ENCODE data around the gene NBL1. TPM values are rescaled to one million over a fixed set of nuclear protein-coding genes. Genes with fewer than 3 reads are reported as not detected.

NBL1 gene
- total and polyA plus RNA-seq, 2 donors (not counting 1 experiment from before 2014, with no cell fraction given) = 59.3 to 103 TPM

DNA sequence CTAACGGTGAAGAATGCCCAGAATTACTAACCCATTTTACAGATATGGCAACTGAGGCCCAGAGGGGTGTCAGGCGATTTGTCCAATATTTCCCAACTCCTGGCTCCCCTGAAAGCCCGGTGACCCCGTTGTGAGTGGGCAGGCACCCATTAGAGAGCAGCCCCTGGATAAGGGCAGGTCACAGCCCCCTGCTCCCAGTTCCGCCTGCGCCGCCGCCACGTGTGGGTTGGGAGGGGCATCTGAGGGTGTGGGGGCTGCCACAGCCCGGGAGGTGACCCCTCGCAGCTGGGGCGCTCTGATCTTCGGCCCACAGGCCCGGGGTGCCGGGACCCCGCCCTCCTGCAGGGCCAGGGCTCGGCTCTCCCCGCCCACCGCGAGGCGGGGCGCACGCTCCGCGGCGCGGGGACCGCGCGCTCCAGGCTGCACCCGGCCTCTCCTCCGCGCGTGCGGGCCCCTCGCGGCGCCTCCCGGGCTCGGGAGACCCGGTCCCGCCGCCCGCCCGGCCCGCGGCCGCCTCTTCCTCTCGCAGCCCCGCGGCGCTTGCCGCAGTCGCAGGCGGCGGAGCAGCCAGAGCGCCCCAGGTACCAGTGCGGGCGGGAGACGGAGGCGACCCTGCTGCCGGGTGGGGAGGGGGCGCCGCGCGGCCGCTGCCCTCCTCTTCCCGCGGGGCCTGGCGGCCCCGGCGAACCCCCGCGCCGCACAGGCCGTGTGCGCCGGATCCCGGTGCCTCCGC is 20.5 kb downstream of the NBL1 start, which contains the start of gene HTR6:
TSS of gene HTR6 (plus strand) at position 423 of the 733 bp plus-strand sequence. CDS start 879 bp downstream, outside the sequence.
- Histone ChIP-seq H3K4me1 (ENCODE audit: control insufficient read depth, extremely low read depth, insufficient read depth, low read length) (no peaks in the 10 kb centered on the region), H3K4me2 (ENCODE audit: extremely low read depth, insufficient read depth, low read length) (peak within 1 kb of the TSS; percentile 35)

DNA sequence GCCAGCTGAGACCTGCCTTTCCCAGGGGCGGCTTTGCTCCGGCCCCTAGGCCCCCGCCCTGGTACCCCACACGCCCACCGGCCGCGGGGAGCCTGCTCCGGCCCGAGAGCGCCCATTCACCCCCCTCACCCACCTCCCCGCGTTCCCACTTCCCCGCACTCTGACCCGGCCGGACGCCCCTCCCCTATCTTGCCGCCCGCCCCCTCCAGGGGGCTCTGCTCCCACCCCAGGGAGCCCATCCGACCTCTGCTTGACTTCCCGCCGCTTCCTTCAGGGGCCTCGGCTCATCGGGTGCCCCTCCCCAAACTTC is 21.0 kb downstream of the NBL1 start:
- Histone ChIP-seq H3K27ac (ENCODE audit: insufficient read depth, low read length) (no peak overlapping the region), H3K4me3 (replicated peaks in 1 of 4; ENCODE audit: control extremely low read depth in 1 of 4, insufficient read depth in 1 of 4, low read depth in 3 of 4, low read length in 4 of 4) (no peak overlapping the region), H3K9ac (ENCODE audit: insufficient read depth, low read length) (no peak overlapping the region), H3K36me3 (ENCODE audit: control insufficient read depth, insufficient read depth, low read length) (no peaks in the 10 kb centered on the region), H4K20me1 (ENCODE audit: control insufficient read depth, extremely low read depth, insufficient read depth, low read length) (peaks cover 2% of the 10 kb centered on the region), H3K4me2 (ENCODE audit: extremely low read depth, insufficient read depth, low read length) (peak overlapping the region; percentile 35), H3K27me3 (ENCODE audit: control insufficient read depth, insufficient read depth, low read length) (peaks cover 45% of the 10 kb centered on the region), H3K9me3 (ENCODE audit: control insufficient read depth, insufficient read depth, low read depth, low read length) (no peaks in the 10 kb centered on the region), H3K4me1 (ENCODE audit: control insufficient read depth, extremely low read depth, insufficient read depth, low read length) (no peaks in the 10 kb centered on the region), H3K79me2 (ENCODE audit: control insufficient read depth, insufficient read depth, low read length) (no peaks in the 10 kb centered on the region), H2AFZ (ENCODE audit: low read length) (no peak overlapping the region)
- no peak for TF ChIP-seq EZH2 (IDR thresholded peaks at IDR 0.05; ENCODE audit: low read length, missing control alignments)
- TF ChIP-seq, protein P1, sequence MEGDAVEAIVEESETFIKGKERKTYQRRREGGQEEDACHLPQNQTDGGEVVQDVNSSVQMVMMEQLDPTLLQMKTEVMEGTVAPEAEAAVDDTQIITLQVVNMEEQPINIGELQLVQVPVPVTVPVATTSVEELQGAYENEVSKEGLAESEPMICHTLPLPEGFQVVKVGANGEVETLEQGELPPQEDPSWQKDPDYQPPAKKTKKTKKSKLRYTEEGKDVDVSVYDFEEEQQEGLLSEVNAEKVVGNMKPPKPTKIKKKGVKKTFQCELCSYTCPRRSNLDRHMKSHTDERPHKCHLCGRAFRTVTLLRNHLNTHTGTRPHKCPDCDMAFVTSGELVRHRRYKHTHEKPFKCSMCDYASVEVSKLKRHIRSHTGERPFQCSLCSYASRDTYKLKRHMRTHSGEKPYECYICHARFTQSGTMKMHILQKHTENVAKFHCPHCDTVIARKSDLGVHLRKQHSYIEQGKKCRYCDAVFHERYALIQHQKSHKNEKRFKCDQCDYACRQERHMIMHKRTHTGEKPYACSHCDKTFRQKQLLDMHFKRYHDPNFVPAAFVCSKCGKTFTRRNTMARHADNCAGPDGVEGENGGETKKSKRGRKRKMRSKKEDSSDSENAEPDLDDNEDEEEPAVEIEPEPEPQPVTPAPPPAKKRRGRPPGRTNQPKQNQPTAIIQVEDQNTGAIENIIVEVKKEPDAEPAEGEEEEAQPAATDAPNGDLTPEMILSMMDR (conservative IDR thresholded peaks at IDR 0.05 in 1 of 2, IDR thresholded peaks at IDR 0.05 in 1 of 2; ENCODE audit: low read depth in 1 of 2, low read length in 2 of 2) = no peak
- DNase-seq (ENCODE audit: low read depth in 2 of 2) = no peak

More for the DNA sequence above, 20.5 kb downstream of the NBL1 start, which contains the start of gene HTR6:
- Histone ChIP-seq H3K9ac (ENCODE audit: insufficient read depth, low read length) (peak within 1 kb of the TSS; percentile 10), H2AFZ (ENCODE audit: low read length) (no peak within 1 kb of the TSS), H3K79me2 (ENCODE audit: control insufficient read depth, insufficient read depth, low read length) (no peaks in the 10 kb centered on the region), H3K4me3 (replicated peaks in 1 of 4; ENCODE audit: control extremely low read depth in 1 of 4, insufficient read depth in 1 of 4, low read depth in 3 of 4, low read length in 4 of 4) (peak within 1 kb of the TSS in 1 of 4 experiments; percentile 20), H3K9me3 (ENCODE audit: control insufficient read depth, insufficient read depth, low read depth, low read length) (no peaks in the 10 kb centered on the region), H3K27ac (ENCODE audit: insufficient read depth, low read length) (no peak within 1 kb of the TSS), H3K36me3 (ENCODE audit: control insufficient read depth, insufficient read depth, low read length) (no peaks in the 10 kb centered on the region), H4K20me1 (ENCODE audit: control insufficient read depth, extremely low read depth, insufficient read depth, low read length) (peaks cover 2% of the 10 kb centered on the region), H3K27me3 (ENCODE audit: control insufficient read depth, insufficient read depth, low read length) (peaks cover 45% of the 10 kb centered on the region)
- DNase-seq (ENCODE audit: low read depth in 2 of 2) = no peak
- TF ChIP-seq, protein P1 (conservative IDR thresholded peaks at IDR 0.05 in 1 of 2, IDR thresholded peaks at IDR 0.05 in 1 of 2; ENCODE audit: low read depth in 1 of 2, low read length in 2 of 2) = no peak
- peak; percentile 61 for TF ChIP-seq EZH2 (IDR thresholded peaks at IDR 0.05; ENCODE audit: low read length, missing control alignments)

DNA sequence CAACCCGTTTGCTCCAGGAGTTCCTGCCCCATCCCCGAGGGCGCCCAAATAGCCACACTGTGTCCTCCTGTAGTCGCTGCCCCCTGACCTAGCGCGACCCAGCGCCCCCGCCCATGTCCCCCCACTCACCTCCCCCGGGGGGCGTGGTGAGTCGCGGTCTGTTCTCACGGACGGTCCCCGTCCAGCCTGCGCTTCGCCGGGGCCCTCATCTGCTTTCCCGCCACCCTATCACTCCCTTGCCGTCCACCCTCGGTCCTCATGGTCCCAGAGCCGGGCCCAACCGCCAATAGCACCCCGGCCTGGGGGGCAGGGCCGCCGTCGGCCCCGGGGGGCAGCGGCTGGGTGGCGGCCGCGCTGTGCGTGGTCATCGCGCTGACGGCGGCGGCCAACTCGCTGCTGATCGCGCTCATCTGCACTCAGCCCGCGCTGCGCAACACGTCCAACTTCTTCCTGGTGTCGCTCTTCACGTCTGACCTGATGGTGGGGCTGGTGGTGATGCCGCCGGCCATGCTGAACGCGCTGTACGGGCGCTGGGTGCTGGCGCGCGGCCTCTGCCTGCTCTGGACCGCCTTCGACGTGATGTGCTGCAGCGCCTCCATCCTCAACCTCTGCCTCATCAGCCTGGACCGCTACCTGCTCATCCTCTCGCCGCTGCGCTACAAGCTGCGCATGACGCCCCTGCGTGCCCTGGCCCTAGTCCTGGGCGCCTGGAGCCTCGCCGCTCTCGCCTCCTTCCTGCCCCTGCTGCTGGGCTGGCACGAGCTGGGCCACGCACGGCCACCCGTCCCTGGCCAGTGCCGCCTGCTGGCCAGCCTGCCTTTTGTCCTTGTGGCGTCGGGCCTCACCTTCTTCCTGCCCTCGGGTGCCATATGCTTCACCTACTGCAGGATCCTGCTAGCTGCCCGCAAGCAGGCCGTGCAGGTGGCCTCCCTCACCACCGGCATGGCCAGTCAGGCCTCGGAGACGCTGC is 21.7 kb downstream of the NBL1 start:
- Histone ChIP-seq H3K27ac (ENCODE audit: insufficient read depth, low read length) (no peak overlapping the region), H3K4me2 (ENCODE audit: extremely low read depth, insufficient read depth, low read length) (no peak overlapping the region), H3K9me3 (ENCODE audit: control insufficient read depth, insufficient read depth, low read depth, low read length) (no peaks in the 10 kb centered on the region), H3K4me1 (ENCODE audit: control insufficient read depth, extremely low read depth, insufficient read depth, low read length) (no peaks in the 10 kb centered on the region), H3K79me2 (ENCODE audit: control insufficient read depth, insufficient read depth, low read length) (no peaks in the 10 kb centered on the region), H2AFZ (ENCODE audit: low read length) (no peak overlapping the region), H3K9ac (ENCODE audit: insufficient read depth, low read length) (no peak overlapping the region), H3K27me3 (ENCODE audit: control insufficient read depth, insufficient read depth, low read length) (peaks cover 45% of the 10 kb centered on the region), H4K20me1 (ENCODE audit: control insufficient read depth, extremely low read depth, insufficient read depth, low read length) (no peaks in the 10 kb centered on the region), H3K4me3 (replicated peaks in 1 of 4; ENCODE audit: control extremely low read depth in 1 of 4, insufficient read depth in 1 of 4, low read depth in 3 of 4, low read length in 4 of 4) (no peak overlapping the region), H3K36me3 (ENCODE audit: control insufficient read depth, insufficient read depth, low read length) (no peaks in the 10 kb centered on the region)
- no peak for DNase-seq (ENCODE audit: low read depth in 2 of 2)
- TF ChIP-seq, protein P1 (conservative IDR thresholded peaks at IDR 0.05 in 1 of 2, IDR thresholded peaks at IDR 0.05 in 1 of 2; ENCODE audit: low read depth in 1 of 2, low read length in 2 of 2) = no peak
- TF ChIP-seq EZH2 (IDR thresholded peaks at IDR 0.05; ENCODE audit: low read length, missing control alignments) = peak; percentile 96

All from fibroblast of lung (primary cell).